ENCODE measurements around the gene PTPN11. TPM values are rescaled to one million over a fixed set of nuclear protein-coding genes. Genes with fewer than 3 reads are reported as not detected.

Gene PTPN11
- total RNA-seq, 1 donor from 2014 or later, result 83.1 TPM

DNA sequence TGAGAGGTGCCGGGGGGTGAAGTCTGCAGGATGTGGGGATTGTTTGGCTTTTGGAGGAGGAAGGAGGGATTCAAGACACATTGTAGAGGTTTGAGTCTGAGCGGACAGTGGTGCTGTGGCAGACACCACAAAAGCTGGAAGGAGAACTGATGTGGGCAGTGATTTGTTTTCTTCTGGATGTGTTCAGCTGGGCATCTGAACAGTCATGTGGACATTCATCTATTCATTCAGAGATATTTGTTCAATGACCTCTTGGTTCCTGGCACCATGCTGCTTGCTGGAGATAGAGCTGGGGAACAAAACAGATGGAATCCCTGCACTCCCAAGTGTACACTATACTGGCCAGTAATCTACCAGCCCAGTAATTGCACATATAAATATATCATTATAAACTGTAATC lies 64.0 kb downstream of the PTPN11 start:
- POLR2A ChIA-PET, result no interaction called here
- CTCF ChIA-PET, result no interaction called here
- no peak for TF ChIP-seq CTCF (IDR thresholded peaks at IDR 0.05)
- H3K9me3 Mint-ChIP-seq, result peaks cover 1% of the 10 kb centered on the region
- intact Hi-C loops (cut with micrococcal nuclease), result no loop called here
- H3K4me1 Mint-ChIP-seq, result no peaks in the 10 kb centered on the region
- no peaks in the 10 kb centered on the region for H3K27me3 Mint-ChIP-seq
- DNase-seq, result no peak
- no peak overlapping the region for H3K4me3 Mint-ChIP-seq
- no peak for ATAC-seq (ENCODE audit: low read depth)
- peaks cover 91% of the 10 kb centered on the region for H3K36me3 Mint-ChIP-seq (ENCODE audit: low read depth)
- no peak overlapping the region for H3K27ac Mint-ChIP-seq

GRCh38 chr12:112486361-112486760 lies 67.6 kb downstream of the PTPN11 start:
- Mint-ChIP-seq H3K4me1 (no peaks in the 10 kb centered on the region), H3K27me3 (no peaks in the 10 kb centered on the region), H3K27ac (no peak overlapping the region), H3K4me3 (no peak overlapping the region), H3K9me3 (no peaks in the 10 kb centered on the region), H3K36me3 (ENCODE audit: low read depth) (peaks cover 88% of the 10 kb centered on the region)
- DNase-seq (no peak), ATAC-seq (ENCODE audit: low read depth) (no peak)
- no peak for TF ChIP-seq CTCF (IDR thresholded peaks at IDR 0.05)
- ChIA-PET CTCF (no interaction called here), POLR2A (no interaction called here)
- intact Hi-C loops (cut with micrococcal nuclease), result no loop called here

DNA sequence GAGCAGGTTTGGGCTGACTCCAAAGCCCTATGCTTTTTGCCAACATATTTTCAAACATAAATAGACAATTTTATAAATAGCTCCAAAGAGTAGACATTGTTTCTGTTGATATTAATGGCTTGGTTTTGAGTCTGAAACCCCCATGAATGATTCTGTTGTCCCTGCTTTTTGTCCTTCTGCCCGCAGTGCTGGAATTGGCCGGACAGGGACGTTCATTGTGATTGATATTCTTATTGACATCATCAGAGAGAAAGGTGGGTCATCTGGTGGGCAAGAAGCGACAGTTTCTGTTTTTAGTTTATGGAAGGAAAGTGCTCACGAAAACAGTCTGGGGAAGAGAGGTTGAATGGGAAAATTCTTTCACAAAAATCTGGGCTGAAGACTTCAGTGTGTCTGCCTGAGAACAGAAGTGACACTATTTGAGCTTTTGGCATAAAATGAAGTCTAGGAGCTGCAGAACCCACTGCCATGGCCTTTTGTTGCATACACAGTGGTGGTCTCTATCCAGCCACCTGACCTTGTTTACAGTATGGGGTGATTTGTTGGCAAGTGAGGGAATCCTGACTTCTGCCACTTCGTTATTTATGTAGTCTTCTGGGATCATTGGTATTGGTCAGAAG lies 69.6 kb downstream of the PTPN11 start:
- H3K4me1 Mint-ChIP-seq, result no peaks in the 10 kb centered on the region
- DNase-seq (no peak), ATAC-seq (ENCODE audit: low read depth) (no peak)
- no peaks in the 10 kb centered on the region for H3K9me3 Mint-ChIP-seq
- intact Hi-C loops (cut with micrococcal nuclease), result no loop called here
- no peak overlapping the region for H3K4me3 Mint-ChIP-seq
- ChIA-PET CTCF (no interaction called here), POLR2A (no interaction called here)
- no peak for TF ChIP-seq CTCF (IDR thresholded peaks at IDR 0.05)
- no peaks in the 10 kb centered on the region for H3K27me3 Mint-ChIP-seq
- peaks cover 87% of the 10 kb centered on the region for H3K36me3 Mint-ChIP-seq (ENCODE audit: low read depth)
- H3K27ac Mint-ChIP-seq, result no peak overlapping the region

GRCh38 chr12:112489456-112489855 lies 70.7 kb downstream of the PTPN11 start:
- no peak for ATAC-seq (ENCODE audit: low read depth)
- no peak overlapping the region for H3K27ac Mint-ChIP-seq
- peaks cover 87% of the 10 kb centered on the region for H3K36me3 Mint-ChIP-seq (ENCODE audit: low read depth)
- no peak overlapping the region for H3K4me3 Mint-ChIP-seq
- no peak for DNase-seq
- no peaks in the 10 kb centered on the region for H3K27me3 Mint-ChIP-seq
- POLR2A ChIA-PET, result no interaction called here
- intact Hi-C loops (cut with micrococcal nuclease), result no loop called here
- no peaks in the 10 kb centered on the region for H3K4me1 Mint-ChIP-seq
- CTCF ChIA-PET, result no interaction called here
- H3K9me3 Mint-ChIP-seq, result no peaks in the 10 kb centered on the region
- no peak for TF ChIP-seq CTCF (IDR thresholded peaks at IDR 0.05)

DNA sequence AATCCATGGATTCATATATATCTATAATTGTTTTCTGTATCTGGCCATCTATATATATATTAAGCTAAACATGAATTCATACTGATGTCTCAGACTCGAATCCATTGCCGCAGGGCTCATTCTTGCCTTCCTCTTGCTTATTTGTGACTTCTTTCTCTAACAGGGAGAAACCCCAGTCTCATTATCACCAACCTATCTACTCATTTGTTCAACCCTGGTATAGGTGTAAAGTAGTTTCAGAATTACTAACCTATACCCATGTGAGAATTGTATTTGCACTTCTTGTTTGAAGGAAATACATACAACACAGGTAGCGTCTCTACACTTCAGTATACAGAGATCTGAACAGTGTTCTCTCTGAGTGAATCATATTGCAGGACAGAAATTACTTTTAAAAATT lies 77.7 kb downstream of the PTPN11 start:
- no peak for DNase-seq
- H3K27me3 Mint-ChIP-seq, result no peaks in the 10 kb centered on the region
- intact Hi-C loops (cut with micrococcal nuclease), result no loop called here
- no peaks in the 10 kb centered on the region for H3K9me3 Mint-ChIP-seq
- no peak for TF ChIP-seq CTCF (IDR thresholded peaks at IDR 0.05)
- H3K4me3 Mint-ChIP-seq, result no peak overlapping the region
- ChIA-PET CTCF (no interaction called here), POLR2A (no interaction called here)
- no peak for ATAC-seq (ENCODE audit: low read depth)
- no peak overlapping the region for H3K27ac Mint-ChIP-seq
- H3K4me1 Mint-ChIP-seq, result no peaks in the 10 kb centered on the region
- peaks cover 75% of the 10 kb centered on the region for H3K36me3 Mint-ChIP-seq (ENCODE audit: low read depth)

Data from activated B cell treated with CpG ODN at 0.5 μM for 24 hours (primary cell).